Left cardiac atrium (tissue), 4 donors: ENCODE results near the gene GDPD4. TPM values are rescaled to one million over a fixed set of nuclear protein-coding genes. Genes with fewer than 3 reads are reported as not detected.

Experiments
- ATAC-seq, 2 donors: fragments of 200-7000 bp; cut with Tn5 transposase; one replicate each; pipeline ENCODE4 v1.9.1; 2020; ENCODE audit warnings: mild to moderate bottlenecking in 2 of 2, moderate library complexity in 2 of 2
- DNase-seq: peaks from one replicate; pipeline ENCODE4 v3.0.0-alpha.2; 2020
- intact Hi-C, 2 donors: fragments of 100-400 bp; cut with DNase I; formaldehyde crosslinking; loops; one replicate each; pipeline versions ENCODE4 v1.14.1 to v1.15.1; 2022 to 2023
- total RNA-seq, 2 donors: library from RNA; stranded (reverse); fragmentation: NEBNext Ultra II Directional; extraction: Animal tissue kit (Norgen Biotek cat#: 25700); gene quantifications; one replicate each; pipeline ENCODE4 v1.2.1, GENCODE V29; 2021
- donor health status: DM: no; HTN: yes; CAD: no.
- donor health status: DM: no; HTN: yes; CAD: no; lungs with severe emphysema.
- donor health status: DM: yes; HTN: yes; CAD: no.
- donor health status: Dilated cardiomyopathy.

GDPD4 gene
- total RNA-seq, 2 donors from 2014 or later = not detected

- ATAC-seq = no peak
- no peak for DNase-seq
- intact Hi-C loops = no loop called here
Measured at GRCh38 chr11:77211040-77211451, 90.4 kb downstream of the GDPD4 start.

- DNase-seq (no peak), ATAC-seq (no peak)
- intact Hi-C loops = loop anchor here in 1 of 2 donors (5.0 kb wide), 1 partner anchor 343 kb away; no protein-coding TSS in a partner anchor
Measured at GRCh38 chr11:77209663-77210062, 91.8 kb downstream of the GDPD4 start.

DNA sequence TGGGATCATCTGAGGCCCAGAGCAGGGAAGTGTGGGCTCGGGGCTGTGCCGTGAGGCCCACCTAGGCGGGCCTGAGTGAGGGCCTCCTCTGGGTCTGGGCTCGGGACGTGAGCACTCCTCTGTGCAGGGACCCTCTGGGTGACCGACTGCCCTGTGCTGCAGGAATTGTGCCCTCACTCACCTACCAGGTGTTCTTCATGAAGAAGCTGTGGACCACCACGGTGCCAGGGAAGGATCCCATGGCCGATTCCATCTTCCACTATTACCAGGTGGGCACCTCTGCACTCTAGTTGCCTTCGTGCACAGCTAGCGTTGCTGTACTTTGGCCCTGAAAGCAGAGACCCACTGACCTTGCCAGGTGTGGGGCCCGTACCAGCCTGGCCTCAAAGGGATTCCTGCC lies 93.0 kb downstream of the GDPD4 start:
- DNase-seq (no peak), ATAC-seq (no peak)

DNA sequence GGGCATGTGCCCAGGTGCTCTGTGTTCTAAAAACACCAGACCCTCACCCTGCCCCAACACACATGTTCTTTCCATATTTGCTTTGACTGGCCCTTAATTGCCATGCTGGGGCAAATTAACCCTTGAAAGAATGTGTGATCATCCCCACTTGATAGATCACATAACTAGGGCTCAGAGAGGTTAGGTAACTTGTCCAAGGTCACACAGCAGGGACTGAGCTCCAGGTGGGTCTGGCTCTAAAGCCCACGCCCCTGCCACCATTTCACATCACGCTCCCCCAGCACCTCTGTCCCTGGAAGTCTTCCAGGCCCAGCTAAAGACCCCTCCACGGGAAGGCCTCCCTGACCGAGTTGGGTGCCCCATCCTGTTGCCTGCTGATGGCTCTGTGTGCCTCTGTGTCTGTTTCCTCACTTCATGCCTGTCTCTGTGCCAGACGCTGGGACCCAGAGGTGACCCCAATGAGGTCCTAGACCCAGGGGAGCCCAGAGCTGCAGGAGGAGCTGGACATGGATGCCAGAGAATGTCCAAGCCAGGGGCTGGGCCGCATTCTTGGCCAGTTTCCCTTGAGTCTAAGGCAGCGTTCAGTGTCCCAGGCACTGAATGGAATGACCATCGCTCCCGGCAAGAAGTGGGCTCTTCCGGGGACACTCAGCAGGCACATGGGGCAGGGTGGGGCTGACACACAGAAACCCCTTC lies 93.7 kb downstream of the GDPD4 start:
- intact Hi-C loops = loop anchor here in 1 of 2 donors (5.0 kb wide), 1 partner anchor 345 kb away; no protein-coding TSS in a partner anchor
- DNase-seq = no peak
- ATAC-seq = peak in 1 of 2 donors; percentile 38

More for the DNA sequence above, 93.0 kb downstream of the GDPD4 start:
- intact Hi-C loops = loop anchor here in 1 of 2 donors (5.0 kb wide), 1 partner anchor 344 kb away; no protein-coding TSS in a partner anchor

GRCh38 chr11:77207019-77207485 lies 94.4 kb downstream of the GDPD4 start:
- ATAC-seq (no peak), DNase-seq (no peak)
- intact Hi-C loops = loop anchor here in 1 of 2 donors (5.0 kb wide), 1 partner anchor 345 kb away; no protein-coding TSS in a partner anchor

DNA sequence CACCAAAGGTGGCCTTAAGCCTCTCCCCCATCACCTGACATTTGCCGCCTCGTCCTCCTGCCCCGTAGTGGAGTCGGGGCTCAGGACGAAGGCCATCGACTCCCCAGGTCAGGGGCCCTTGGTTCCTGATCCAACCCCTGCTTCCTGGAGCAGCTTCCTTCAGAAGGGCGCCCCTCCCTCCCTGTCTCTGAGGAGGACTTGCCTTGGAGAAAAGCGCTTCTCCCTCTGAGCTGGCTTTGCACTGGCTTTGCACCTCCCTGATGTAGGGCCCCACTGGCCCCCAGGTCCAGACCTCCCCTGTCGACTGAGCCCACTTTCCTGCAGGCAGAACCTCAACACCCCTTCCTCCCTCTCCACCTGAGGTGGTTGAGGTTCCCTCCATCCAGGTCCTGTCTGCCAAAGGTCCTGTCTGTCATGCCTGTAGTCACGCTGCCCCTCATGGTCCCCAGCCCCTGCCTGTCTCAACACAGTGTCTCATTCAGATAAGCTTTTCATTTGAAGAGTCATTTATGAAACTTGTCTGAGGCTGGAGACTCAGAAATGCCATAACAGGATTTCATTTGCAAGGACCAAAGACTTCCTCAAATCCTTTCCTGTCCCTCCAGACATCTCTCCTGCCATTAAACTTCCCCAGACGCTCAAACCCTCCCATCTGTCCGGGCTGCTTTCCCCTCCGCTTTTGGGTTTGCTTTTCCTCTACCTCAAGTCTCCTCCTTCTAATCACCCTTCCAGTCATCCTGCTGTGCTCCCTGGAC lies 95.0 kb downstream of the GDPD4 start:
- no peak for DNase-seq
- intact Hi-C loops = loop anchor here in 1 of 2 donors (5.0 kb wide), 1 partner anchor 346 kb away; no protein-coding TSS in a partner anchor
- ATAC-seq = no peak

DNA sequence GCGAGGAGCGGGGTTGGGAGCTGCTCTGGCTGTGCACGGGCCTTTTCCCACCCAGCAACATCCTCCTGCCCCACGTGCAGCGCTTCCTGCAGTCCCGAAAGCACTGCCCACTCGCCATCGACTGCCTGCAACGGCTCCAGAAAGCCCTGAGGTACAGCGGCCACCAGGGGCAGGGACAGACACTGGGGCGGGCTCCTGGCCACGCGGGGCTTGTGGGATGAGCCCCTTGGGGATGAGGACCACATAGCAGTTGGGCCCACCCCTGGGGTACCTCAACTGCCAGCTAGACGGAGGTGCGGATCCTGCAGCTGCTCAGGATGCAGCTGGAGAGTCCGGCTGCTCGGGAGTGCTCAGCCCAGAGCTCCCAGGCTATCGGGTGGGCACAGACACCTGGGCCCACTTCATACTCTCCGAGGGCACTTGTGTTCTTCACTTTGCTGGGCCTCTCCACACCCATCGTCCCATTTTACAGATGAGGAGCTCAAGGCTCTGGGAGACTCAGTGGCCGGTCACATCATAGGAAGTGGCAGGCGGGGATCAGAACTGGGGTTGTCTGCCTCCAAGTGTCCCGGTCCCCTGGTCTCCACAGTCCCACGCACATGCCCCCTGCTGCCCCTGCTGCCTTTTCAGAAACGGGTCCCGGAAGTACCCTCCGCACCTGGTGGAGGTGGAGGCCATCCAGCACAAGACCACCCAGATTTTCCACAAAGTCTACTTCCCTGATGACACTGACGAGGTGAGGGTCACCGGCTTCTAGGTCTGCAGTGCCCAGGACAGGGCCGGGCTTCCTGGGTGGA lies 95.8 kb downstream of the GDPD4 start:
- ATAC-seq = no peak
- intact Hi-C loops = loop anchor here in 1 of 2 donors (5.0 kb wide), 1 partner anchor 347 kb away; no protein-coding TSS in a partner anchor

DNA sequence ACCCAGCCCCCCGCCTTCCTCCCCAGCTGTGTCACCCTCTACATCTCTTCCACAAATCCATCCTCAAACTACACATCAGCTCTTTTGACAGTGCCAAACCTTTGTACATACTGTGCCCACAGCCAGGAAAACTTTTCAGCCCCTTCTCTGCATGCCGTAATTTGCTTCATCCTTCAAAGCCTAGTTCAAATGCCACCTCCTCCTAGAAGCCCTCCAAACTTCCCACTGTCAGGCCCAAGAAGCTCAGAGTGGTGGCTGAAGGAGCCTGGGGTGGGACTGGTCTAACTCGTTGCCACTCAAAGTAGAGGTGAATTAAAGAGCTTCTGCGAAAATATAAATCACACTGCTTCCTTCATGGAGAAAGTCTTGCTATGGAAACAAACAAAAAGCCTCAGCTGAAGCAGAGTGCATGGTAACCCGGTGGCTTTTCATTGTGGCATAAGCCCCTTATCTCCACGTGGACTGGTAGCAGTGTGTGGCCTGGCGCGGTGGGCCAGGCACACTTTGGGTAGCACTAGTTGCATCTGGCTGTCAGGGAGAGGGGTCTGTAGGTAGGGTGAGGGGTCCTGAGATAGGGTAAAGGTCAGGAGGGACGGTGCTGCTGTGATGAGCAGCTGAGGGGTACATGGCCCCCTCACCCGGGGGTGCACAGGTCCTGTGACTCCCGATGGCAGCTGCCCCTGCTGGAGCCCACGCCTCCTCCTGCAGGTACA lies 96.6 kb downstream of the GDPD4 start:
- ATAC-seq (no peak), DNase-seq (no peak)
- intact Hi-C loops = loop anchor here in 1 of 2 donors (5.0 kb wide), 1 partner anchor 347 kb away; no protein-coding TSS in a partner anchor

More for the DNA sequence above, 95.8 kb downstream of the GDPD4 start:
- DNase-seq = no peak

GRCh38 chr11:77203901-77204753 lies 97.4 kb downstream of the GDPD4 start:
- intact Hi-C loops = no loop called here
- ATAC-seq = no peak
- no peak for DNase-seq

- no peak for DNase-seq
- intact Hi-C loops = no loop called here
- ATAC-seq = no peak
Measured at GRCh38 chr11:77202941-77203900, 98.3 kb downstream of the GDPD4 start.

- ATAC-seq (no peak), DNase-seq (no peak)
- intact Hi-C loops = no loop called here
Measured at GRCh38 chr11:77201991-77202841, 99.3 kb downstream of the GDPD4 start.

DNA sequence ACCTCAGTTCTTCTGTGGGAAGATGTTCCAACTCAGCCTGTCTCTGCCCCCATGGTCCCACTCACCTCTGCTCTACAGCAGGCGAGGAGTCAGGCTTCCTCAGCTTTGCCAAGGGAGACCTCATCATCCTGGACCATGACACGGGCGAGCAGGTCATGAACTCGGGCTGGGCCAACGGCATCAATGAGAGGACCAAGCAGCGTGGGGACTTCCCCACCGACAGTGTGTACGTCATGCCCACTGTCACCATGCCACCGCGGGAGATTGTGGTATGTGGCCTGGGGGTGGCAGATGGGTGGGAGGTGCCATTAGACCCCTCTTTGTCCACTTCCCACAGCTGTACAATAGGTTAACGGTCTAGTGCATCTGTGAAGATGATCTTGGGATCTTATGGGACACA lies 100.1 kb downstream of the GDPD4 start:
- intact Hi-C loops = no loop called here
- ATAC-seq (no peak), DNase-seq (no peak)

GRCh38 chr11:77200351-77201268 lies 100.9 kb downstream of the GDPD4 start:
- no peak for DNase-seq
- no peak for ATAC-seq
- intact Hi-C loops = no loop called here

- intact Hi-C loops = no loop called here
- no peak for DNase-seq
- no peak for ATAC-seq
Measured at GRCh38 chr11:77199137-77199745, 102.2 kb downstream of the GDPD4 start.
